B cell (primary cell): ENCODE results near the gene TSPAN9. TPM values are rescaled to one million over a fixed set of nuclear protein-coding genes. Genes with fewer than 3 reads are reported as not detected.

Experiments used
- ATAC-seq: fragments of 200-7000 bp; cut with Tn5 transposase; one replicate; pipeline ENCODE4 v1.10.0; 2021; ENCODE audit warnings: low read depth, mild to moderate bottlenecking, moderate number of reproducible peaks, moderate library complexity
- CTCF ChIA-PET: fragments of 350-600 bp; sonication (Branson Sonifier 250); formaldehyde crosslinking; loops from one replicate; lab custom pipeline; 2021; ENCODE audit warnings: antibody characterized with exemption, inconsistent platforms; lab: Charles Lee
- POLR2A ChIA-PET: fragments of 350-600 bp; sonication (Branson Sonifier 250); formaldehyde crosslinking; loops from one replicate; lab custom pipeline; 2021; ENCODE audit warnings: antibody characterized with exemption; lab: Charles Lee
- DNase-seq: peaks from one replicate; pipeline ENCODE4 v3.0.0; 2013
- H2AFZ ChIP-seq: 2 replicates; pipeline ENCODE4 v1.6.1; 2012; ENCODE audit warnings: mild to moderate bottlenecking, low read depth, low read length; ENCODE audit not compliant: insufficient read depth, poor library complexity, severe bottlenecking
- H3K27ac ChIP-seq, 2 donors: 1 replicate in 1 of 2; 2 replicates in 1 of 2; pipeline ENCODE4 v1.5.1; 2012 to 2013; ENCODE audit warnings: low read length in 2 of 2, mild to moderate bottlenecking in 2 of 2, moderate library complexity in 1 of 2
- H3K27me3 ChIP-seq, 4 experiments: fragments of 200-600 bp in 1 of 4; sonication (generic) in 1 of 4; replicated peaks in 1 of 4; 1 replicate in 2 of 4; 2 replicates in 2 of 4; pipeline versions ENCODE4 v1.6.1 to v1.7.0; 2013 to 2016; ENCODE audit warnings: low read length in 3 of 4, mild to moderate bottlenecking in 2 of 4, mixed read lengths in 1 of 4, moderate library complexity in 1 of 4; ENCODE audit not compliant: insufficient read depth in 4 of 4, control insufficient read depth in 3 of 4; ENCODE audit errors: control extremely low read depth in 1 of 4
- H3K36me3 ChIP-seq, 2 experiments: replicated peaks in 1 of 2; 1 replicate in 1 of 2; 2 replicates in 1 of 2; pipeline versions ENCODE4 v1.6.1 to v1.7.1; 2013; ENCODE audit warnings: low read length in 1 of 2; ENCODE audit not compliant: insufficient read depth in 2 of 2, control insufficient read depth in 1 of 2; ENCODE audit errors: control extremely low read depth in 1 of 2, extremely low read depth in 1 of 2
- H3K4me1 ChIP-seq, 2 donors: fragments of 200-600 bp in 1 of 2; sonication (generic) in 1 of 2; 1 replicate in 1 of 2; 2 replicates in 1 of 2; pipeline versions ENCODE4 v1.5.1 to v1.6.1; 2013 to 2017; ENCODE audit warnings: low read length in 2 of 2; ENCODE audit not compliant: control insufficient read depth in 2 of 2, insufficient read depth in 2 of 2
- H3K4me2 ChIP-seq: replicated peaks from 2 replicates; pipeline ENCODE3; 2012; ENCODE audit warnings: mild to moderate bottlenecking, low read depth, low read length; ENCODE audit not compliant: poor library complexity, severe bottlenecking
- H3K4me3 ChIP-seq, 5 experiments: fragments of 200-600 bp in 1 of 5; sonication (generic) in 1 of 5; 1 replicate in 3 of 5; 2 replicates in 2 of 5; pipeline versions ENCODE4 v1.5.1 to v1.7.0; 2011 to 2016; ENCODE audit warnings: low read length in 4 of 5, mild to moderate bottlenecking in 4 of 5, low read depth in 2 of 5, control low read depth in 1 of 5, moderate library complexity in 1 of 5; ENCODE audit not compliant: insufficient read depth in 1 of 5; ENCODE audit errors: control extremely low read depth in 1 of 5, extremely low read depth in 1 of 5
- H3K79me2 ChIP-seq: fragments of 200-600 bp; sonication (generic); one replicate; pipeline ENCODE4 v1.6.0; 2016; ENCODE audit warnings: low read length; ENCODE audit not compliant: control insufficient read depth, insufficient read depth
- H3K9ac ChIP-seq: fragments of 200-600 bp; sonication (generic); 2 replicates; pipeline ENCODE4 v1.6.1; 2017; ENCODE audit warnings: mild to moderate bottlenecking, low read length, moderate library complexity
- H3K9me3 ChIP-seq, 3 donors: one replicate each; pipeline versions ENCODE4 v1.6.1 to v1.7.1; 2013; ENCODE audit warnings: low read length in 2 of 3; ENCODE audit not compliant: control insufficient read depth in 2 of 3, insufficient read depth in 1 of 3; ENCODE audit errors: control extremely low read depth in 1 of 3
- H4K20me1 ChIP-seq: 2 replicates; pipeline ENCODE4 v1.6.0; 2012; ENCODE audit warnings: mild to moderate bottlenecking, low read length; ENCODE audit not compliant: insufficient read depth, control insufficient read depth, poor library complexity, severe bottlenecking
- H3K27ac Mint-ChIP-seq: one replicate; pipeline ENCODE4 v1.8.0; 2021; ENCODE audit warnings: mixed read lengths
- H3K27me3 Mint-ChIP-seq: one replicate; pipeline ENCODE4 v1.8.0; 2021; ENCODE audit warnings: mixed read lengths
- H3K4me1 Mint-ChIP-seq: one replicate; pipeline ENCODE4 v1.8.0; 2021; ENCODE audit warnings: mixed read lengths
- H3K4me3 Mint-ChIP-seq: one replicate; pipeline ENCODE4 v1.8.0; 2021; ENCODE audit warnings: mixed read lengths
- H3K9me3 Mint-ChIP-seq: one replicate; pipeline ENCODE4 v1.8.0; 2022; ENCODE audit warnings: mixed read lengths; ENCODE audit not compliant: insufficient read depth
- CTCF ChIP-seq: fragments of 200-600 bp; IDR thresholded peaks from one replicate; pipeline ENCODE4 v1.8.0; 2022; ENCODE audit warnings: antibody characterized with exemption, mild to moderate bottlenecking
- EZH2 ChIP-seq: IDR thresholded peaks from 2 replicates; pipeline ENCODE4 v1.6.1; 2012; ENCODE audit warnings: borderline replicate concordance, low read depth, mild to moderate bottlenecking, moderate library complexity, low read length; ENCODE audit not compliant: insufficient read depth, poor library complexity, severe bottlenecking
- WGBS: methylation state at CpG from one replicate; pipeline ENCODE4 v1.1.5; 2013; ENCODE audit warnings: missing lambda C conversion rate; ENCODE audit not compliant: insufficient coverage; 5-methylcytosine and 5-hydroxymethylcytosine counted together
- intact Hi-C: fragments of 100-400 bp; cut with micrococcal nuclease; formaldehyde crosslinking; loops from one replicate; pipeline ENCODE4 v1.10.0; 2022
- polyA plus RNA-seq: library from polyadenylated mRNA; depleted of rRNA; stranded (reverse); fragments of >200 nt; gene quantifications from 2 replicates; pipeline ENCODE4 v1.2.3, GENCODE V29; 2012
- total RNA-seq, 2 donors: library from RNA; stranded (reverse); fragments of 120-200 nt in 1 of 2; gene quantifications; 1 replicate in 1 of 2; 2 replicates in 1 of 2; pipeline versions ENCODE4 v1.2.3 to v1.2.4, GENCODE V29; 2013 to 2022

The TSPAN9 gene
- total and polyA plus RNA-seq, 2 donors (not counting 1 experiment from before 2014, with no cell fraction given): 0.15 to 0.37 TPM

GRCh38 chr12:3032161-3032560, 45.0 kb upstream of the TSPAN9 start:
- no peaks in the 10 kb centered on the region for H3K9me3 ChIP-seq
- CTCF ChIA-PET: interaction anchor here (1.4 to 1.6 kb wide), 3 partner anchors 9 to 186 kb away, joined by 3 to 6 read pairs (median 3); no protein-coding TSS in a partner anchor
- H4K20me1 ChIP-seq: no peaks in the 10 kb centered on the region
- no peaks in the 10 kb centered on the region for H3K4me1 Mint-ChIP-seq
- intact Hi-C loops: loop anchor here (10.0 kb wide), 1 partner anchor 177 kb away; the partner anchor contains the start of gene TEX52
- H3K27me3 ChIP-seq: no peaks in the 10 kb centered on the region
- H3K4me2 ChIP-seq: no peak overlapping the region
- TF ChIP-seq EZH2 (no peak), CTCF (no peak)
- no peak overlapping the region for H2AFZ ChIP-seq
- H3K27me3 Mint-ChIP-seq: peaks cover 12% of the 10 kb centered on the region
- POLR2A ChIA-PET: no interaction called here
- no peaks in the 10 kb centered on the region for H3K4me1 ChIP-seq
- H3K36me3 ChIP-seq: no peaks in the 10 kb centered on the region
- no peak overlapping the region for H3K27ac ChIP-seq
- H3K4me3 Mint-ChIP-seq: no peak overlapping the region
- H3K9me3 Mint-ChIP-seq: no peaks in the 10 kb centered on the region
- no peak for ATAC-seq
- DNase-seq: no peak
- no peak overlapping the region for H3K9ac ChIP-seq
- H3K4me3 ChIP-seq: no peak overlapping the region
- WGBS: 94% methylated on average over 12 of the region's 12 CpGs
- H3K27ac Mint-ChIP-seq: no peak overlapping the region
- H3K79me2 ChIP-seq: no peaks in the 10 kb centered on the region

- Histone ChIP-seq H3K27me3 (no peaks in the 10 kb centered on the region), H4K20me1 (no peaks in the 10 kb centered on the region), H3K4me3 (no peak overlapping the region), H3K79me2 (no peaks in the 10 kb centered on the region), H3K9ac (no peak overlapping the region), H3K4me1 (no peaks in the 10 kb centered on the region), H2AFZ (no peak overlapping the region), H3K9me3 (no peaks in the 10 kb centered on the region), H3K4me2 (no peak overlapping the region), H3K36me3 (no peaks in the 10 kb centered on the region), H3K27ac (no peak overlapping the region)
- Mint-ChIP-seq H3K27ac (no peak overlapping the region), H3K27me3 (peaks cover 12% of the 10 kb centered on the region), H3K9me3 (no peaks in the 10 kb centered on the region), H3K4me1 (no peaks in the 10 kb centered on the region), H3K4me3 (no peak overlapping the region)
- CTCF ChIA-PET: interaction anchor here (1.6 kb wide), 2 partner anchors 10 to 187 kb away, joined by 3 to 6 read pairs; no protein-coding TSS in a partner anchor
- TF ChIP-seq CTCF (no peak), EZH2 (no peak)
- no peak for ATAC-seq
- POLR2A ChIA-PET: no interaction called here
- no peak for DNase-seq
- intact Hi-C loops: loop anchor here (10.0 kb wide), 1 partner anchor 178 kb away; the partner anchor contains the start of gene TEX52
- 87% methylated on average over 25 of the region's 27 CpGs for WGBS
These were observed 44.2 kb upstream of the TSPAN9 start for GRCh38 chr12:3032770-3033538.
